Measurements from ENCODE around the gene RNF183.

RNF183 gene

GRCh38 chr9:113331780-113332179, 28.6 kb upstream of the RNF183 start:
- TF ChIP-seq ZFX (IDR thresholded peaks at IDR 0.05) (no peak), CTCF (conservative IDR thresholded peaks at IDR 0.05) (no peak)
- H3K27ac ChIP-seq: no peak overlapping the region

GRCh38 chr9:113328045-113328782, 25.0 kb upstream of the RNF183 start:
- TF ChIP-seq CTCF (conservative IDR thresholded peaks at IDR 0.05) (no peak), ZFX (IDR thresholded peaks at IDR 0.05) (no peak)
- H3K27ac ChIP-seq: no peak overlapping the region

GRCh38 chr9:113326230-113326629, 23.1 kb upstream of the RNF183 start:
- no peak overlapping the region for H3K27ac ChIP-seq
- TF ChIP-seq ZFX (IDR thresholded peaks at IDR 0.05) (no peak), CTCF (conservative IDR thresholded peaks at IDR 0.05) (no peak)

GRCh38 chr9:113322671-113323070, 19.5 kb upstream of the RNF183 start:
- no peak overlapping the region for H3K27ac ChIP-seq
- no peak for TF ChIP-seq CTCF (conservative IDR thresholded peaks at IDR 0.05)
- TF ChIP-seq ZFX (IDR thresholded peaks at IDR 0.05): no peak

- H3K27ac ChIP-seq: no peak overlapping the region
- TF ChIP-seq ZFX (IDR thresholded peaks at IDR 0.05) (no peak), CTCF (conservative IDR thresholded peaks at IDR 0.05) (no peak)
Observed at GRCh38 chr9:113320051-113320450, 16.9 kb upstream of the RNF183 start.

GRCh38 chr9:113319054-113319453, 15.9 kb upstream of the RNF183 start:
- H3K27ac ChIP-seq: no peak overlapping the region
- TF ChIP-seq CTCF (conservative IDR thresholded peaks at IDR 0.05) (no peak), ZFX (IDR thresholded peaks at IDR 0.05) (no peak)

GRCh38 chr9:113317777-113318176, 14.6 kb upstream of the RNF183 start:
- no peak overlapping the region for H3K27ac ChIP-seq
- TF ChIP-seq CTCF (conservative IDR thresholded peaks at IDR 0.05): no peak; the same call in 1 of the 2 replicates
- no peak for TF ChIP-seq ZFX (IDR thresholded peaks at IDR 0.05)

Measured in C4-2B (cell line).